Measurements from ENCODE around the gene PITPNC1.
"Not testable (repeated sequence)": the region's sequence is repeated elsewhere in the genome, so short reads cannot be mapped to it uniquely, and the experiment has no call there.

The PITPNC1 gene

DNA sequence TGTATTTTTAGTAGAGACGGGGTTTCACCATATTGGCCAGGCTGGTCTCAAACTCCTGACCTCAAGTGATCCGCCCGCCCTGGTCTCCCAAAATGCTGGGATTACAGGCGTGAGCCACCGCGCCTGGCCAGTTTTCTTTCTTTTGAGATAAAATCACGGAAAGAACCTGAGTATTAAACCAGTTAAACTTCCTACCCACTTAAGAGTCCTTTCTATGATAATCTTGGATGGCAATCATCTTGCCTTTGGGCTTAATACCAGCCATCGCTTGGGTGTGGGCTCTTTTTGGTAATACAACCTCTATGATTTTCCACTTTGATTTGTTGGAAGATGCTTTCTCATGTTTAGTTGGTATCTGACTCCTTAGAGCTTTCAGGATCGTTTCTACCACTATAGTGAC is 24.0 kb downstream of the PITPNC1 start:
- DNase-seq (ENCODE audit: low spot score): no peak

DNA sequence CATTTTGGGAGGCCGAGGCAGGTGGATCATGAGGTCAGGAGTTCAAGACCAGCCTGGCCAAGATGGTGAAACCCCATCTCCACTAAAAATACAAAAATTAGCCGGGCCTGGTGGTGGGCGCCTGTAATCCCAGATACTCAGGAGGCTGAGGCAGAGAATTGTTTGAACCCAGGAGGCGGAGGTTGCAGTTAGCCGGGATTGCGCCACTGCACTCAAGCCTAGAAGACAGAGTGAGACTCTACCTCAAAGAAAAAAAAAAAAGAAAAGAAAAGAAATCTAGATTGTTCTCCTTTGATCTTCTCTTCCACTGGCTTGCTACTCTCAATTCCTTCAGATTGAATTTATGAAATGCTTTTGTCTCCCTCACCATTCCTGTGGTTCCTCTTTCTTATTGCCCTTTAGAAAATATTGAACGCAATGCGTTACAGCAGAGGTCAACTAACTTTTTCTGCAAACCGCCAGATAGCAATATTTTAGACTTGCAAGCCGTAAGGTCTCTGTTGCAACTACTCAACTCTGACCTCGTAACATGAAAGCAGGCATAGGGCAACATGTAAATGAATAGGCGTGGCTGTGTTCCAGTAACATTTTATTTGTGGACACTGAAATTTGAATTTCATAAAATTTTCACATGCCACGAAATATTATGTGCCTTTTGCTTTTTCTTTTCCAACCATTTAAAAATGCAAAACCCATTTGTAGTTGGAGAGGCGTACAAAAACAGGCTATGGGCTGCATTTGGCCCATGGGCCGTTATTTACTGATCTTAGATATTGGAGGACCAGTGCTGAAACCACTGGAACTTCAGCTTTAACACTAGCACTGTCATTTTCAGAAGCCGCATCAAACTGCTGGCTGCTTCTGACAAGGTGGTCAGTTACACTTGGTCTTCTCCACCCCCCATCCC is 24.8 kb downstream of the PITPNC1 start:
- DNase-seq (ENCODE audit: low spot score): no peak

DNA sequence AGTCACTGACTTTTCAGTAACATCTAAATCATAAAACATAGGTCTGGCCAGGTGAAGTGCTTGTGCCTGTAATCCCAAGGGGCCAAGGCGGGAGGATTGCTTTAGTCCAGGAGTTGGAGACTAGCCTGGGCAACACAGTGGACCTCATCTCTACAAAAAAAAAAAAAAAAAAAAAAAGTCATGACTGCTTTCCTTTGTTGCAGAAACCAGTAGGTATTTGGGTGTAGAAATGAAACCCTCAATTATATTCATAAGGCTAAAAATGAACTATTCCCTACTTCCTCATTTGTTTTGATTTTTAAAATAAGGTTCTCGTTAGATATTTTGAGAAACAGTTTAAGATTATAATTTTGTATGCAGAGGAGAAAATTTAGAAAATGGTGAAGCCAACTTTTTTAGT is 26.0 kb downstream of the PITPNC1 start:
- no peak for DNase-seq (ENCODE audit: low spot score)

DNA sequence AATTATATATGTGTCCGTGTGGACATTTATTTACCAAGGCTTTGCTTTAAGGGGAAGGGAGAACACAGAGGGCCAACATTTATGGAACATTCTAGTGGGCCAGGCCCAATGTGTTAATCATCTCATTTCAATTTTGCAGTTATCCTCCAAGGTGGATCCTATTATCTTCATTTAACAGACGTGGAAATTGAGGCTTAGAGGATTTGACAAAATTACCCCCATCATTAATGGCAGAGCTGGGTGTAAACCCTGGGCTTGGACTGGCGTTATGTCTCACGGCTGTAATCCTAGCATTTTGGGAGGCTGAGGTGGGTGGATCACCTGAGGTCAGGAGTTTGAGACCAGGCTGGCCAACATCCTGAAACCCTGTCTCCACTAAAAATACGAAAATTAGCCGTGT is 26.4 kb downstream of the PITPNC1 start:
- DNase-seq (ENCODE audit: low spot score): no peak

DNA sequence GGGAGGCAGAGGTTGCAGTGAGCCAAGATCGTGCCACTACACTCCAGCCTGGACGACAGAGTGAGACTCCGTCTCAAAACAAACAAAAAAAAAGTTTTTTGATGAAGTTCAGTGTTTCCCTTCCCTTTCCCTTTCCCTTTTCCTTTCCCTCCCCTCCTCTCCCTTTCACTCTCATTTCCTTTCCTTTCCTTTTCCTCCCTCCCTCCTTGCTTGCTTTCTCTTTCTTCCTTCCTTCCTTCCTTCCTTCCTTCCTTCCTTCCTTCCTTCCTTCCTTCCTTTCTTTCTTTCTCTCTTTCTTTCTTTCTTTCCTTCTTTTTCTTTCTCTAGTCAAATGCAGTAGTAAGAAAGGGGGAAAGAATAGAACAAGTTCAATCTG is 31.4 kb downstream of the PITPNC1 start:
- DNase-seq (ENCODE audit: low spot score): not testable (repeated sequence)

DNA sequence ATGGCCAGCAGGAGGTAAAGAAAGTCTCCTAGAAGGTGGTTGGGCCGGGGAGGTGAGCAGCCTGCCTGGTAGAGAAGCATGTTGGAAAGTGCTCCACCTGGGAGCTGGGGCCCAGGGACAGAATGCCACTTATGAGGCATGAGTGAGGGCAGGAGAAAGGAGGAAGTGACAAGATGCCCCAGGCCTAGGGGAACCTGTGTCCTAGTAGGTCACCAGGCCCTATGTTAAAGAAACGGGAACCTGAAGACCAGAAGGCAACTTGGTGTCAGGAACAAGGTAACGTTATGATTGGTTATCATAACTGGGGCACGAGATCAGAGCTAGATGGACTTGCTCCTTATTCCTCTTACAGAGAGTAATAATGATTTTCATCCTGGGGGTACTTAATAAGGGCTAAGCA is 34.3 kb downstream of the PITPNC1 start:
- DNase-seq (ENCODE audit: low spot score): no peak

DNA sequence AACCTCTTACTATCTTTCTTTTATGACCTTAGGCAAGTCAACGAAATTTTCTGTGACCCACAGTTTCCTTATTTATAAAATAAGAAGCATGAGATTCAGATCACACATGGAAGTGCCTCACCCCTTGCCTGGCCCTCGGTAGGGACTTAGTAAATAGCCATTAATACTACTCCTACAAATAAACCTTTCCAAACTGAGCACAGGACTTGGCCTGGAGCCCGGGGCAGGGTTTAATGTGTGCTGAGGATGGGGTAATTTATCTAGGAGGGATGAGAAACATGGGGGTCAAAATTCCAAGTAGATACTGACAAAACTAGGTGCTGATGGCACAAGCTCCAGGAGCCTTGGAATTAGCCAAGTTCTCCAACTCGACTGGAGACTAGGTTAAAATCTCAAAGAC is 35.0 kb downstream of the PITPNC1 start:
- no peak for DNase-seq (ENCODE audit: low spot score)

DNA sequence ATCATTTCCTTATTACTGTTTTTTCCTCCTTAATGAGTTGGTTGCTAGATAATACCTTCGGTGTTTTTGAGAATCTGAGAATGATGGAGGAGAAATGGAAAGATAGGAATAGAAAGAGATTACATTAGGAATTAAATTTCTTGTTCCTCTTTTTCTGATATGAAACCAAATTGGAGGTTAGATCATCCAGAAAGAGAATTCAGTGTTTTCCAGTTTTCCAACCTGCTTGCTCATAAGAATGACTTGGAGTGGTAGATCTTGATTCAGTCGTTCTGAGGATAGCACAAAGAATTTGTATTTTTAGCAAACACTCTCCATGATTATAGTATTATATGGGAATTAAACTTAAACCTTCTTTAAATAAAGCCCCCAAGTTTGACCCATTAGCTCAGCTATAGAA is 35.9 kb downstream of the PITPNC1 start:
- DNase-seq (ENCODE audit: low spot score): no peak

DNA sequence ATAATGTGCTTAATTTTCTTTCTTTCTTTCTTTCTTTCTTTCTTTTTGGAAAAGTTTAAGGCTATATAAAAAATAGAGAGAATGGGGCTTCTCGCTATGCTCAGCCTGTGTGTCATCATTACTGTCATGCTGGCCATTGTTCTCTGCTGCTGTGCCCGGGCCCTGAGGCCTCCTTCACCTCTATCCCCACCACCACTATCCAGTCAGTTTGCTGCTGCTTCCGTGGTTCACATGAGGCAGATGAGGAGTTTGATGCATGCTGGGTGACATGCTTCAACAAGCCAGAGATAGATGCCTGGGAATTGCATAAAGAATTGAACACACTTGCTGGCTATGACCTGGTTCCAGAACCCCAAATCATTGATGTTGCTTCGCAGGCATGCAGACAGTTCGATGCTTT is 36.3 kb downstream of the PITPNC1 start:
- DNase-seq (ENCODE audit: low spot score): no peak

DNA sequence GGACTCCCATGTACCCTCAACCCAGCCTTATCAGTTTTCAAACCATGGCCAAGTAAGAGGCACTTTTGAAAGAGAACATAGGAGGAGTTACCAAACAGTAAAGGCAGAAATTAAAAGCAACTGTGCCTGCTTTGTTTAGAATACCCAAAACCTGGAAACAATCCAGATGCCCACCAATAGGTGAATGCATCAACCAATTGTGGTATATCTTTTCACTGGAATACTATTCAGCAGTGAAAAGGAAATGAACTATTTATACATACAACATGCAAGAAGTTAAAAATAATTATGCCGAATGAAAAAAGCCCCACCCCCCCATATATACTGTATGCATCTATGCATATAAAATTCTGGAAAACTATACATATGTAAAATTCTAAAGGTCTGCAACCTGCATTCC is 37.0 kb downstream of the PITPNC1 start:
- DNase-seq (ENCODE audit: low spot score): no peak

DNA sequence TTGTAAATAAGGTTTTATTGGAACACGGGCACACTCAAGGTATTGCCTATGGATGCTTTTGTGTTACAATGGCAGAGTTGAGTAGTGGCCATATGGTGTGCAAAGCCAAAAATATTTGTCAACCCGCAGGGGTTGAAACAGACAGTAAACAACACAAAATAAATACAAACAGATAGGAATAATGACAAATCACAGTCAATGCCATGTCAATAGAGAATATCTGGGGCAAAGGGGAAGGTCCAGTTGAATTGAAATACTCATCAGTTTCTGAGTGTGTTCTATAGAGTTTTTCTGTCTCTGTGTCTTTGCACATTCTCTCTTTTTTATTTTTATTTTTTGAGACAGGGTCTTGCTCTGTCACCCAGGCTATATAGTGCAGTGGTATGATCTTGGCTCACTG is 37.5 kb downstream of the PITPNC1 start:
- DNase-seq (ENCODE audit: low spot score): no peak

DNA sequence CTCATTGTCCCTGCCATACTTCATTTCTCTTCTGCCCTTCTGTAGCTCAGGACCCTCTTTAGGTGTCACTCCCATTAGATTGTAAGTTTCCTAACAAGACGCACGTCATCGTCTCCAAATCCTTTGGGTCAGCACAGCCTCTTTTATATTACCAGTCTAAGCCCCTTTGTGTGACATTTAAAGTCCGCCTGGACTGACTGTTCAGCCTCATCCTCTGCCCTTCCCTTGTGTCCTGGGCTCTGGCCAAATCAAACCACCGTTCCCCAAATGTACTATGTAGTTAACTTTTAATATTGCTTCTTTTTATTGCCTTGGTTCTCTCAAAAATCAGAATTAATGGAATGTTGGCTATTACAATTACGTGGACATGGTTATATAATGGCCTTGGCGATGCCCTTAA is 38.2 kb downstream of the PITPNC1 start:
- DNase-seq (ENCODE audit: low spot score): no peak

DNA sequence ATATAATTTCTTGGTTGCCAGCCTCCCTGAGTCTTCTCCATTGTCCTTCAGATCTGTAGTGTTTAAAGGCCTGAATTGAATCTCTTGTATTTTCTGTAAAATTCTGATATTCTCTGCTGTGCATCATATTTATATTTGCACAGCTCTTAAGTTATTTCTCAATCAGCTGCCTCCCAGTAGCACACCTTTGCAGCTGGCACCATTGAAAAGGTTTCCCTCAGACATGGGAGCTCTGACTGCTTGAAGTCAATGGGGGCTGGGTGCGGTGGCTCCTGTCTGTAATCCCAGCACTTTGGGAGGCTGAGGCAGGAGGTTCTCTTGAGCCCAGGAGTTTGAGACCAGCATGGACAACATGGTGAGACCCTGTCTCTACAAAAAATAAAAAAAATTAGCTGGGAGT is 40.4 kb downstream of the PITPNC1 start:
- no peak for DNase-seq (ENCODE audit: low spot score)

DNA sequence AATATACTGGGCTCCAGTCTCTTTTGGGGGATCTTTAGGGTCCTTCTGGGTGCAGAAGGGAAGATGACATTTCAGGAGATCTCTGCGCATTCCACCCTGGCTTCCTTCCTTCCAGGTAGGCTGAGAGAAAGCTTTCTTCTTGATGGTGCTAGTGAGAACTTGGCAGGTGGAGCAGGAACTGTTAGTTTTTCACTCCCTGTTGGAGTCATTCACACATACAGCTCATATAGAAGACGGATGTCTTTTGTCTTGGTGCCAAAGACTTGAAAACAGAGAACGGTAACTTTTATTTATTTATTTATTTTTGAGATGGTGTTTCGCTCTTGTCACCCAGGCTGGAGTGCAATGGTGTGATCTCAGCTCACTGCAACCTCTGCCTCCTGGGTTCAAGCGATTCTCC is 43.9 kb downstream of the PITPNC1 start:
- DNase-seq (ENCODE audit: low spot score): no peak

DNA sequence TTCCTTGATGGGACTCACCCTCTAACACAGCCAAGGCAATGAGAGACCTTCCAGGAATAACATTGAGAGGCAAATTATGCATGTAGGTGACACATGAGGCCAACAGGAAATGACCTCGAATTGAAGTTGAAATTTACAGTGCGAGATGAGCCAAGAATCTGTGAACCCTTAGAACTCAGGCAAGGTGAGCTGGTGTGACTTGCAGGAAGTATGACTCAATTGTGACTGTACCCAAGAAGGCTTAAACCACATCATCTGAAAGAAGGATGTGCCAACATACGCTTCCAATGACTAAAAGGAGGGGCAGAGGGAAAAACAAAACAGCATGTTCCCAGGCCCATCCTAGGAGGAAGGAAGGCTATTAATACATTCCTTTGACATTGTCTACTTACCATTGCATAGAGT is 44.8 kb downstream of the PITPNC1 start:
- DNase-seq (ENCODE audit: low spot score): peak; percentile 92

DNA sequence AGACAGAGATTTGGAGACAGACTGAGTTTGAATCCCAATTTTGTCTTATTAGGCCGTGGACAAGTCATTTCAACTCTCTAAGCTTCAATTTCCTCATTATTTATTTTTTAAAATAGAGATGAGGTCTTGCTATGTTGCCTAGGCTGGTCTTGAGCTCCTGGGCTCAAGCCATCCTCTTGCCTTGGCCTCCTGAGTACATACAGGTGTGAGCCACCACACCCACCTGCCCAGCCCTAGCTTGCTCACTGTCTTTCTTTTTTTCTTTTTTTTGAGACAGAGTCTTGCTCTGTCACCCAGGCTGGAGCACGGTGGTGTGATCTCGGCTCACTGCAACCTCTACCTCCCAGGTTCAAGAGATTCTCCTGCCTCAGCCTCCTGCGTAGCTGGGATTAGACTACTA is 45.2 kb downstream of the PITPNC1 start:
- peak; percentile 57 for DNase-seq (ENCODE audit: low spot score)

DNA sequence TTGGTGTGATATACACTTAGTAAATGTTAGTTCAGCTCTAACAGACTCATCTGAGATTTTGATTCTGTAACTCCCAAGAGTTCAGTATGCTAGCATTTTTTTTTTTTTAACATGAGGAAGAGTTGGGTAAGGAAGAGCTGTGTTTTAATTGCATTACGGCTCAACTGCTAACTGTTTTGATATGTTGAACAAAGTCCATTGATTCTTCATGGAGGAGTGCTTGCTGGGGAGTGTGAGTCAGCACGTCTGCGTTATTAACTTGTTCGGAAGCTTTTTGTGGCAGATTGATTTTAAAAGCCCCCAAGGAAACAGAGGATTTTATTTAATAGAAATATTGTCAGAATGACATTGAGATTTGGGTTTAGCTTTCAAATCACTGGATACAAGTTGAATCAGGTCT is 45.8 kb downstream of the PITPNC1 start:
- DNase-seq (ENCODE audit: low spot score): no peak

DNA sequence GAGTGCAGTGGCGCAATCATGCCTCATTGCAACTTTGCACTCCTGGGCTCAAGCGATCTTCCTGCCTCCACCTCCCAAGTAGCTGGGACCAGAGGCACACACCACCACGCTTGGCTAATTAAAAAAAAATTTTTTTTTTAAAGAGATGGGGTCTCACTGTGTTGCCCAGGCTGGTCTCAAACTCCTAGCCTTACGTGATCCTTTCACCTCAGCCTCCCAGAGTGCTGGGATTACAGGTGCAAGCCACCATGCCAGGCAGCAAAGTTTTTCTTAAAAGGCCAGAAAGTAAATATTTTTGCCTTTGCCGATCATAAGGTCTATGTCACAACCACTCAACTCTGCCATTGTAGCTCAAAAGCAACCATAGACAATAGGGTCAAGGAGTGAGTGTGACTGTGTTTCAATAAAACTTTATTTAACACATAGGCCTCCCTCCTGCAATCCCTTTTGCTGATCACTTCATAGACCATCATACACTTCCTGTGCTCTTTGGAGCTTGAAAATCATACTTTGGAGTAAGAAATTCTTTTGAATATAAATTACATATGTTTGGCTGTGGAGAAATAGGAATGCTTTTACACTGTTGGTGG is 48.6 kb downstream of the PITPNC1 start:
- DNase-seq (ENCODE audit: low spot score): no peak

DNA sequence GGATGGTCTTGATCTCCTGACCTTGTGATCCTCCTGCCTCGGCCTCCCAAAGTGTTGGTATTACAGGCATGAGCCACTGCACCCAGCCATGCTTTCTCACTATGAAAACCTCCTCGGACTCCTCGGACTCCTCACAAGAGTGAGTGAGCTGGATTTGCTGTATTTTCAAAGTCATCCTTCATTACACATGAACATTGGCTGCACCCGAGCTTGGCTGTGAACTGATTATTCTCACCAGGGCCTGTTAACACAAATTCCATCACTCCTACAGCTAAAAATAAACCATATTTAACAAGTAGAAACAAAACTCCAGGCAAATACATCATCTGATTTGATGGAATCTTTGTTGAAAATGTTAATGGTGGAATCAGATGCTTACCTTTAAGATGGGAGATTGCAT is 50.3 kb downstream of the PITPNC1 start:
- DNase-seq (ENCODE audit: low spot score): no peak

DNA sequence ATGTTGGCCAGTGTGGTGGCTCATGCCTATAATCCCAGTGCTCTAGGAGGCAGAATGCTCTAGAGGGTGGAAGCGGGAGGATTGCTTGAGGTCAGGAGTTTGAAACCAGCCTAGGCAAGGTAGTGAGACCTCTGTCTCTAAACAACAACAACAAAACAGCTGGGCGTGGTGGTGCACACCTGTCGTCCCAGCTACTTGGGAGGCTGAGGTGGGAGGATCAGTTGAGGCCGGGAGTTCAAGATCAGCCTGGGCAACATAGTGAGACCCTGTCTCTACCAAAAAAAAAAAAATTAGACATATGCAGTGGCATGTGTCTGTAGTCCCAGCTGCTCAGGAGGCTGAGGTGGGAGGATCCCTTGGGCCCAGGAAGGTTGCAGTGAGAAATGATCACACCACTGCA is 53.4 kb downstream of the PITPNC1 start:
- DNase-seq (ENCODE audit: low spot score): not testable (repeated sequence)

DNA sequence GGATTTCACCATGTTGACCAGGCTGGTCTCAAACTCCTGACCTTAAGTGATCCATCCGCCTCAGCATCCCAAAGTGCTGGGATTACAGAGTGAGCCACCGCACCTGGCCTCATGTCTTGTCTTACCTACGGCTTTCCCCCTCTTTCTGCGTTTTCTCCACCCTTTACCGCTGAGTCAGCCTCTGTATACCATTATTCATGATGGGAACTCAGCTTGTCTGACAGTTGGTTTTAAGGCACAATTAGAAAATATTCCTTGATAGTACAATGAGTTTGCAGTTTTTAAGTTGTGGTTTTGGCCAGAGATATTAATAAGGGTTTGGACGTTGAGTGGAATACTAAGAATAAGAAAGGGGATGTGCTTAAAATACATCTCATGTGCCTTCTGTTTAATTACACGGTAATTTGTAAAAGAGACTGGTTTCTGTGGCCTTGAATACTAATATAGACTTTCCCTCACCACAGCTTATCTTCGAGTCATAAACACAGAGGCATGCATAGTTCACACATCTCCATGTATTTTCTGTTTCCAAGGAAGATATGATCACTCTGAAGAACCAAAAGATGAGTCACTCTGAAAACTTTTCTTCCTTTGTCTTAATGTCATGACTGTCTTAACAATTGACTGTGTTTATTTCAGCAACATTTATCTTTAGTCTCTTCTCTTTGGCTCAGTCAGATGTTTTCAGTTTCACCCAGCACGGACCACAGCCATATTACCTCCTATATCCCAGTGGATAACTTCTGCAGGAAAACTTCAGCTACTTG is 54.4 kb downstream of the PITPNC1 start:
- peak; percentile 73 for DNase-seq (ENCODE audit: low spot score)

DNA sequence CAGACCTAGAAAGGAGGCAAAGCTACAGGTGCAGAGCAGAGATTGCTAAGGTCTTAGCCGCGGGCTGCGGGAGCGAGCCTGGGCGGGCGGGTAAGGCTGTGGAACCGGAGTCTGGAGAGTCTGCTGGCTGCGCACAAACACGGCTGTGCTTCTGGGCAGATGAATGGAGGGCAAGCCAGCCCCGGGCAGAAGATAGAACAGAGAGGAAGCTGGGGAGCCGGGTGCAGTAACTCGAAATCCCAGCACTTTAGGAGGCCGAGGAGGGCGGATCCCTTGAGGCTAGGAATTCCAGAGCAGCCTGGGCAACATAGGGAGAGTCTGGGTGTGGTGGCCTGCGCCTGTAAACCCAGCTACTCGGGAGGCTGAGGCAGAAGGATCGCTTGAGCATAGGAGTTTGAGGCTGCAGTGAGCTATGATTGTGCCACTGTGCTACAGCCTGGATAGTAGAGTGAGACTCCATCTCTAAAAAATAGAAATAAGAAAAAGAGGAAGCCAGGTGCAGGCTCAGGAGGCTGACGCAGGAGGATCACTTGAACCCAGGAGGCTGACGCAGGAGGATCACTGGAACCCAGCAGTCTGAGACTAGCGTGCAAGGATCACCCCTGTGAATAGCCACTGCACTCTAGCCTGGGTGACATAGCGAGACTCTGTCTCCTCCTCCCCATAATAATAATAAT is 56.3 kb downstream of the PITPNC1 start:
- no peak for DNase-seq (ENCODE audit: low spot score)

All from CD4-positive, alpha-beta T cell treated with Interleukin-15 for 4 hours (primary cell).